Ovary (tissue), 3 donors: ENCODE measurements around the gene TBCD.

Source experiments
- CTCF ChIP-seq, 3 donors: fragments of 450-650 bp in 2 of 3; fragments of 200-600 bp in 1 of 3; IDR thresholded peaks; one replicate each; pipeline versions ENCODE4 v1.5.1 to v1.8.0; 2016 to 2022; ENCODE audit warnings: antibody characterized with exemption in 3 of 3, mild to moderate bottlenecking in 1 of 3
- POLR2A ChIP-seq: fragments of 450-650 bp; IDR thresholded peaks from one replicate; pipeline ENCODE4 v1.6.1; 2017; ENCODE audit warnings: antibody characterized with exemption, mild to moderate bottlenecking, moderate library complexity
- donor health status: DM: no; HTN: no; CAD: no.

DNA sequence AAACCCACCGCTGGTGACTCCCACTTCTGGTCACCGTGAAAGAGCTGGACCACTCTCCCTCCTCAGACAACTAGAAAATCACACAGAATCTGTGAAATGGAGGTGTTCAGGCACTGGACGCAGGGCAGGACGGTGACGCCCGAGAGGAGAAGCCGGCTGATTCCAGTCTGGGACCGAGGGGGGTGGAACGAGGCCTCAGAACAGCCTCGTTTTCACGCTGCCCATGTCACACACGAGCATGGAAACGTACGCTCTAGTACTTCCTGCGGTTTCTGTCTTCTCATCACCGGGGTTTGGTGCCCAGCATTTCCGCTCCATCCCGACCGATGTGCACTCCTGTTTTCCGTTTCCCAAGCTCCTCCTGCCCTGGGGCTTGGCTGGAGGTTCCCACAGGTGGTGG lies 225.7 kb downstream of the TBCD start:
- TF ChIP-seq CTCF (IDR thresholded peaks at IDR 0.05) (no peak), POLR2A (no peak)
